HCT116 (cell line): Measurements from ENCODE around the gene TMEM178A.

Experiments used
- CEBPB ChIP-seq: IDR thresholded peaks from 2 replicates; pipeline ENCODE4 v1.6.1; 2012; ENCODE audit warnings: low read depth
- CTCF ChIP-seq, 3 experiments: fragments of 200-600 bp in 1 of 3; sonication (generic) in 1 of 3; IDR thresholded peaks in 2 of 3; conservative IDR thresholded peaks in 1 of 3; 2 replicates each; pipeline ENCODE4 v1.5.1; 2012 to 2017; ENCODE audit warnings: low read depth in 2 of 3, low read length in 2 of 3, antibody characterized with exemption in 1 of 3, borderline replicate concordance in 1 of 3, control low read depth in 1 of 3, mild to moderate bottlenecking in 1 of 3, mixed read lengths in 1 of 3, mixed run types in 1 of 3, moderate library complexity in 1 of 3; ENCODE audit not compliant: insufficient read depth in 1 of 3
- EGR1 ChIP-seq: IDR thresholded peaks from 2 replicates; pipeline ENCODE4 v1.6.1; 2012; ENCODE audit warnings: low read depth
- EZH2 ChIP-seq: fragments of 200-600 bp; sonication (generic); IDR thresholded peaks from 2 replicates; pipeline ENCODE4 v1.6.1; 2017; ENCODE audit warnings: antibody characterized with exemption, mixed run types
- FOSL1 ChIP-seq: IDR thresholded peaks from 2 replicates; pipeline ENCODE4 v1.6.1; 2012; ENCODE audit warnings: low read depth
- JUND ChIP-seq: IDR thresholded peaks from 2 replicates; pipeline ENCODE4 v1.6.1; 2012
- POLR2A ChIP-seq: IDR thresholded peaks from 2 replicates; pipeline ENCODE4 v1.7.0; 2011; ENCODE audit warnings: borderline replicate concordance; ENCODE audit not compliant: insufficient read depth, insufficient read length; ENCODE audit errors: extremely low read depth
- POLR2AphosphoS5 ChIP-seq: IDR thresholded peaks from 2 replicates; pipeline ENCODE4 v1.6.1; 2011; ENCODE audit warnings: mild to moderate bottlenecking, low read depth, low read length, moderate library complexity
- RAD21 ChIP-seq: IDR thresholded peaks from 2 replicates; pipeline ENCODE4 v1.6.1; 2012; ENCODE audit warnings: low read depth, mild to moderate bottlenecking
- SRF ChIP-seq: IDR thresholded peaks from 2 replicates; pipeline ENCODE4 v1.6.1; 2012; ENCODE audit warnings: low read depth
- YY1 ChIP-seq: IDR thresholded peaks from 2 replicates; pipeline ENCODE4 v1.6.1; 2011; ENCODE audit warnings: low read length, low read depth, moderate library complexity, mild to moderate bottlenecking; ENCODE audit not compliant: insufficient replicate concordance; ENCODE audit errors: extremely low read depth
- ZNF274 ChIP-seq: fragments of 200-500 bp; sonication (Bioruptor generic); IDR thresholded peaks from 2 replicates; pipeline ENCODE4 v1.6.1; 2014; ENCODE audit warnings: mild to moderate bottlenecking, low read depth, low read length, inconsistent platforms
- TF ChIP-seq, protein P1 (sequence below): IDR thresholded peaks from 2 replicates; pipeline ENCODE4 v1.6.1; 2012

GRCh38 chr2:39710807-39711206 lies 45.1 kb downstream of the TMEM178A start:
- TF ChIP-seq EGR1: no peak
- TF ChIP-seq CTCF (IDR thresholded peaks at IDR 0.05 in 2 of 3, conservative IDR thresholded peaks at IDR 0.05 in 1 of 3; ENCODE audit: borderline replicate concordance in 1 of 3, insufficient read depth in 1 of 3, low read depth in 2 of 3, low read length in 2 of 3): no peak
- TF ChIP-seq YY1: no peak
- no peak for TF ChIP-seq RAD21
- TF ChIP-seq POLR2AphosphoS5: no peak
- no peak for TF ChIP-seq POLR2A
- TF ChIP-seq EZH2: no peak
- TF ChIP-seq, protein P1, sequence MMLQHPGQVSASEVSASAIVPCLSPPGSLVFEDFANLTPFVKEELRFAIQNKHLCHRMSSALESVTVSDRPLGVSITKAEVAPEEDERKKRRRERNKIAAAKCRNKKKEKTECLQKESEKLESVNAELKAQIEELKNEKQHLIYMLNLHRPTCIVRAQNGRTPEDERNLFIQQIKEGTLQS: no peak
- TF ChIP-seq ZNF274: no peak
- no peak for TF ChIP-seq JUND
- TF ChIP-seq CEBPB: no peak
- TF ChIP-seq FOSL1: no peak
- TF ChIP-seq SRF: no peak
